HG02970 (cell line): Measurements from ENCODE around the gene LRP3.

Experiments
- ATAC-seq: cut with Tn5 transposase; IDR thresholded peaks from one replicate; pipeline ENCODE4 v1.9.1; 2021; ENCODE audit warnings: mild to moderate bottlenecking, moderate library complexity, moderate number of reproducible peaks; ENCODE audit not compliant: unreplicated experiment, low FRiP score

LRP3 gene

GRCh38 chr19:33235269-33235995 lies 41.3 kb downstream of the LRP3 start:
- peak; percentile 72 for ATAC-seq

- ATAC-seq, result no peak
Measured at GRCh38 chr19:33235996-33236350, 41.8 kb downstream of the LRP3 start.

GRCh38 chr19:33236696-33237390 lies 42.7 kb downstream of the LRP3 start:
- ATAC-seq, result no peak

GRCh38 chr19:33238481-33239149 lies 44.5 kb downstream of the LRP3 start:
- ATAC-seq, result no peak

GRCh38 chr19:33239223-33239975 lies 45.3 kb downstream of the LRP3 start:
- ATAC-seq, result no peak

GRCh38 chr19:33240181-33240771 lies 46.1 kb downstream of the LRP3 start:
- no peak for ATAC-seq

- no peak for ATAC-seq
Measured at GRCh38 chr19:33241091-33241529, 47.0 kb downstream of the LRP3 start.

- ATAC-seq, result no peak
Measured at GRCh38 chr19:33241530-33242101, 47.5 kb downstream of the LRP3 start.

- ATAC-seq, result no peak
Measured at GRCh38 chr19:33242131-33242530, 48.0 kb downstream of the LRP3 start.

GRCh38 chr19:33242911-33243310 lies 48.8 kb downstream of the LRP3 start:
- ATAC-seq, result no peak

- no peak for ATAC-seq
Measured at GRCh38 chr19:33245948-33246708, 52.0 kb downstream of the LRP3 start.

GRCh38 chr19:33246709-33247440 lies 52.7 kb downstream of the LRP3 start:
- ATAC-seq, result no peak

- ATAC-seq, result no peak
Measured at GRCh38 chr19:33247441-33247819, 53.3 kb downstream of the LRP3 start.

GRCh38 chr19:33248104-33248503 lies 54.0 kb downstream of the LRP3 start:
- no peak for ATAC-seq

GRCh38 chr19:33248553-33248953 lies 54.4 kb downstream of the LRP3 start:
- ATAC-seq, result no peak

GRCh38 chr19:33248954-33249613 lies 55.0 kb downstream of the LRP3 start:
- ATAC-seq, result no peak

- ATAC-seq, result no peak
Measured at GRCh38 chr19:33249740-33250366, 55.7 kb downstream of the LRP3 start.

- no peak for ATAC-seq
Measured at GRCh38 chr19:33250500-33250899, 56.4 kb downstream of the LRP3 start.
